T-helper 2 cell treated with Interferon-gamma antibody and Interleukin-4, amounts not matched to agents 5 μg/mL and 100 μg/mL, for 36 hours (primary cell): ENCODE measurements around the gene NAA38.

Experiments used
- DNase-seq: peaks from one replicate; pipeline ENCODE4 v3.0.0; 2021; ENCODE audit warnings: low spot score
- H3K27ac Mint-ChIP-seq: one replicate; pipeline ENCODE4 v1.8.0; 2021; ENCODE audit warnings: mild to moderate bottlenecking, mixed read lengths
- H3K27me3 Mint-ChIP-seq: one replicate; pipeline ENCODE4 v1.8.0; 2021; ENCODE audit warnings: low read depth, mixed read lengths
- H3K36me3 Mint-ChIP-seq: one replicate; pipeline ENCODE4 v1.8.0; 2021; ENCODE audit warnings: low read depth, mixed read lengths
- H3K4me1 Mint-ChIP-seq: one replicate; pipeline ENCODE4 v1.8.0; 2021; ENCODE audit warnings: low read depth, mixed read lengths
- H3K4me3 Mint-ChIP-seq: one replicate; pipeline ENCODE4 v1.8.0; 2022; ENCODE audit warnings: mild to moderate bottlenecking, moderate library complexity, mixed read lengths
- H3K9me3 Mint-ChIP-seq: one replicate; pipeline ENCODE4 v1.8.0; 2021; ENCODE audit warnings: mixed read lengths

The NAA38 gene

GRCh38 chr17:7886227-7887037, 29.1 kb upstream of the NAA38 start:
- peaks cover 13% of the 10 kb centered on the region for H3K4me1 Mint-ChIP-seq
- DNase-seq = peak; percentile 45
- no peak overlapping the region for H3K4me3 Mint-ChIP-seq
- peaks cover 26% of the 10 kb centered on the region for H3K36me3 Mint-ChIP-seq
- H3K9me3 Mint-ChIP-seq = no peaks in the 10 kb centered on the region
- no peaks in the 10 kb centered on the region for H3K27me3 Mint-ChIP-seq
- no peak overlapping the region for H3K27ac Mint-ChIP-seq

GRCh38 chr17:7885367-7886226, 28.2 kb upstream of the NAA38 start:
- Mint-ChIP-seq H3K27me3 (no peaks in the 10 kb centered on the region), H3K9me3 (no peaks in the 10 kb centered on the region), H3K4me3 (no peak overlapping the region), H3K27ac (no peak overlapping the region), H3K4me1 (peaks cover 11% of the 10 kb centered on the region), H3K36me3 (peaks cover 18% of the 10 kb centered on the region)
- DNase-seq = peak; percentile 44

GRCh38 chr17:7884581-7885366, 27.4 kb upstream of the NAA38 start:
- peak overlapping the region; percentile 93 for H3K27ac Mint-ChIP-seq
- peak overlapping the region; percentile 65 for H3K4me3 Mint-ChIP-seq
- peaks cover 8% of the 10 kb centered on the region for H3K4me1 Mint-ChIP-seq
- DNase-seq = peak; percentile 30
- H3K9me3 Mint-ChIP-seq = no peaks in the 10 kb centered on the region
- no peaks in the 10 kb centered on the region for H3K27me3 Mint-ChIP-seq
- peaks cover 11% of the 10 kb centered on the region for H3K36me3 Mint-ChIP-seq

- Mint-ChIP-seq H3K27me3 (no peaks in the 10 kb centered on the region), H3K4me3 (no peak overlapping the region), H3K4me1 (peaks cover 5% of the 10 kb centered on the region), H3K9me3 (no peaks in the 10 kb centered on the region), H3K27ac (peak overlapping the region; percentile 88), H3K36me3 (peaks cover 6% of the 10 kb centered on the region)
- no peak for DNase-seq
Observed at GRCh38 chr17:7883781-7884386, 26.5 kb upstream of the NAA38 start.

GRCh38 chr17:7882629-7883028, 25.3 kb upstream of the NAA38 start:
- Mint-ChIP-seq H3K4me1 (peaks cover 5% of the 10 kb centered on the region), H3K36me3 (peaks cover 6% of the 10 kb centered on the region), H3K27me3 (no peaks in the 10 kb centered on the region), H3K4me3 (no peak overlapping the region), H3K9me3 (no peaks in the 10 kb centered on the region), H3K27ac (no peak overlapping the region)
- no peak for DNase-seq

- Mint-ChIP-seq H3K27ac (no peak overlapping the region), H3K36me3 (peaks cover 9% of the 10 kb centered on the region)
- DNase-seq = no peak
Observed at GRCh38 chr17:7882068-7882467, 24.7 kb upstream of the NAA38 start.

GRCh38 chr17:7881276-7882054, 24.1 kb upstream of the NAA38 start:
- no peak for DNase-seq
- Mint-ChIP-seq H3K27me3 (no peaks in the 10 kb centered on the region), H3K27ac (no peak overlapping the region), H3K4me3 (no peak overlapping the region), H3K36me3 (peaks cover 9% of the 10 kb centered on the region), H3K4me1 (peaks cover 3% of the 10 kb centered on the region), H3K9me3 (no peaks in the 10 kb centered on the region)

More at GRCh38 chr17:7882068-7882467, 24.7 kb upstream of the NAA38 start:
- Mint-ChIP-seq H3K9me3 (no peaks in the 10 kb centered on the region), H3K27me3 (no peaks in the 10 kb centered on the region), H3K4me1 (peaks cover 6% of the 10 kb centered on the region), H3K4me3 (no peak overlapping the region)

GRCh38 chr17:7880076-7880868, 22.9 kb upstream of the NAA38 start:
- Mint-ChIP-seq H3K9me3 (no peaks in the 10 kb centered on the region), H3K36me3 (peaks cover 11% of the 10 kb centered on the region)
- no peak for DNase-seq

GRCh38 chr17:7878234-7878633, 20.9 kb upstream of the NAA38 start:
- peaks cover 8% of the 10 kb centered on the region for H3K4me1 Mint-ChIP-seq
- peaks cover 19% of the 10 kb centered on the region for H3K36me3 Mint-ChIP-seq
- H3K27me3 Mint-ChIP-seq = no peaks in the 10 kb centered on the region
- H3K27ac Mint-ChIP-seq = no peak overlapping the region
- H3K9me3 Mint-ChIP-seq = no peaks in the 10 kb centered on the region
- H3K4me3 Mint-ChIP-seq = no peak overlapping the region
- DNase-seq = no peak

More at GRCh38 chr17:7880076-7880868, 22.9 kb upstream of the NAA38 start:
- Mint-ChIP-seq H3K27me3 (no peaks in the 10 kb centered on the region), H3K4me3 (no peak overlapping the region), H3K4me1 (peaks cover 4% of the 10 kb centered on the region), H3K27ac (no peak overlapping the region)

- H3K4me3 Mint-ChIP-seq = no peak overlapping the region
- H3K9me3 Mint-ChIP-seq = no peaks in the 10 kb centered on the region
- no peak for DNase-seq
- H3K36me3 Mint-ChIP-seq = peaks cover 27% of the 10 kb centered on the region
- H3K27me3 Mint-ChIP-seq = no peaks in the 10 kb centered on the region
- peaks cover 8% of the 10 kb centered on the region for H3K4me1 Mint-ChIP-seq
- no peak overlapping the region for H3K27ac Mint-ChIP-seq
Observed at GRCh38 chr17:7875804-7876370, 18.5 kb upstream of the NAA38 start.

- no peak overlapping the region for H3K27ac Mint-ChIP-seq
Observed at GRCh38 chr17:7873051-7873450, 15.7 kb upstream of the NAA38 start.

GRCh38 chr17:7867881-7868329, 10.5 kb upstream of the NAA38 start:
- Mint-ChIP-seq H3K27ac (peak overlapping the region; percentile 68), H3K4me1 (peaks cover 21% of the 10 kb centered on the region), H3K4me3 (peak overlapping the region; percentile 67), H3K36me3 (peaks cover 34% of the 10 kb centered on the region), H3K27me3 (no peaks in the 10 kb centered on the region), H3K9me3 (no peaks in the 10 kb centered on the region)
- DNase-seq = no peak

More at GRCh38 chr17:7873051-7873450, 15.7 kb upstream of the NAA38 start:
- Mint-ChIP-seq H3K4me3 (no peak overlapping the region), H3K36me3 (peaks cover 29% of the 10 kb centered on the region), H3K4me1 (peaks cover 18% of the 10 kb centered on the region), H3K9me3 (no peaks in the 10 kb centered on the region), H3K27me3 (no peaks in the 10 kb centered on the region)
- DNase-seq = no peak
